GM12892 (cell line): ENCODE measurements around the gene THBS2.

Source experiments
- POLR2A ChIP-seq: IDR thresholded peaks from 2 replicates; pipeline ENCODE4 v1.6.1; 2011; ENCODE audit warnings: low read depth, low read length, control low read depth
- TAF1 ChIP-seq: IDR thresholded peaks from 2 replicates; pipeline ENCODE4 v1.6.1; 2011; ENCODE audit warnings: low read depth, mild to moderate bottlenecking, control low read depth, low read length, borderline replicate concordance

- no peak for TF ChIP-seq TAF1
- TF ChIP-seq POLR2A, result no peak
Observed at GRCh38 chr6:169216830-169217229, 36.8 kb downstream of the THBS2 start.
